HepG2 (cell line): ENCODE data around the gene PDZD8. TPM values are rescaled to one million over a fixed set of nuclear protein-coding genes. Genes with fewer than 3 reads are reported as not detected.
A peak's percentile ranks its signal among the peaks of the same experiment; 100 is the strongest.

ENCODE experiments used
- ATAC-seq: fragments of 200-7000 bp; cut with Tn5 transposase; 3 replicates; pipeline ENCODE4 v1.9.1; 2020; ENCODE audit warnings: mild to moderate bottlenecking, moderate library complexity
- BruUV-seq: library from RNA; stranded (reverse); fragments of 400-500 nt; replicated peaks from 2 replicates; lab custom pipeline; 2021; lab: Mats Ljungman, UMichigan
- CTCF ChIA-PET: fragments of 300-600 bp; formaldehyde crosslinking; extraction: SDS; loops from one replicate; lab custom pipeline; 2021; ENCODE audit warnings: low total read pairs, inconsistent platforms, low intra/inter-chr PET ratio; lab: Yijun Ruan, JAX
- POLR2A ChIA-PET: fragments of 350-600 bp; sonication (Branson Sonifier 250); formaldehyde crosslinking; loops from one replicate; lab custom pipeline; 2020; ENCODE audit warnings: antibody characterized with exemption, inconsistent platforms; lab: Yijun Ruan, JAX
- DNase-seq: peaks from one replicate; pipeline ENCODE4 v3.0.0-alpha.2; 2015; ENCODE audit warnings: low spot score
- FAIRE-seq: peaks from 3 replicates; lab custom pipeline; 2011; peaks lifted over from hg19 to GRCh38; lab: Jason Lieb, UNC
- H2AFZ ChIP-seq: one replicate; pipeline ENCODE4 v1.6.1; 2011; ENCODE audit warnings: low read length, inconsistent platforms
- H3K27ac ChIP-seq: fragments of 300-600 bp; 3 replicates; pipeline ENCODE4 v1.8.0; 2011; ENCODE audit warnings: mixed run types, mild to moderate bottlenecking, mixed read lengths, low read length, inconsistent platforms; ENCODE audit not compliant: insufficient read depth; ENCODE audit errors: extremely low read length
- H3K27me3 ChIP-seq, 2 experiments: fragments of 200-600 bp in 1 of 2; 2 replicates in 1 of 2; 3 replicates in 1 of 2; pipeline versions ENCODE4 v1.6.0 to v1.8.0; 2011; ENCODE audit warnings: low read length in 2 of 2, mild to moderate bottlenecking in 2 of 2, moderate library complexity in 2 of 2, inconsistent platforms in 1 of 2; ENCODE audit not compliant: insufficient read depth in 2 of 2, control insufficient read depth in 1 of 2
- H3K36me3 ChIP-seq, 2 experiments: fragments of 200-600 bp in 1 of 2; replicated peaks in 1 of 2; 2 replicates in 1 of 2; 3 replicates in 1 of 2; pipeline versions ENCODE4 v1.5.1 to v1.8.0; 2011; ENCODE audit warnings: low read length in 2 of 2, inconsistent platforms in 1 of 2; ENCODE audit not compliant: insufficient read depth in 2 of 2, control insufficient read depth in 1 of 2
- H3K4me1 ChIP-seq: 2 replicates; pipeline ENCODE4 v1.5.1; 2012; ENCODE audit warnings: low read length, inconsistent platforms; ENCODE audit not compliant: insufficient read depth
- H3K4me2 ChIP-seq: 2 replicates; pipeline ENCODE4 v1.6.0; 2011; ENCODE audit warnings: low read depth, low read length, inconsistent platforms
- H3K4me3 ChIP-seq, 3 experiments: fragments of 200-600 bp in 1 of 3; sonication (generic), shearing (Covaris generic) in 1 of 3; replicated peaks in 1 of 3; 2 replicates each; pipeline ENCODE4 v1.5.1; 2011 to 2016; ENCODE audit warnings: low read length in 3 of 3, inconsistent platforms in 2 of 3, low read depth in 2 of 3, mild to moderate bottlenecking in 2 of 3, control low read depth in 1 of 3, mixed read lengths in 1 of 3; ENCODE audit not compliant: insufficient read depth in 1 of 3
- H3K79me2 ChIP-seq: one replicate; pipeline ENCODE4 v1.6.1; 2011; ENCODE audit warnings: low read length, inconsistent platforms; ENCODE audit not compliant: insufficient read depth
- H3K9ac ChIP-seq: 2 replicates; pipeline ENCODE4 v1.6.0; 2011; ENCODE audit warnings: mild to moderate bottlenecking, low read depth, low read length, inconsistent platforms; ENCODE audit not compliant: insufficient read depth
- H3K9me3 ChIP-seq: 2 replicates; pipeline ENCODE4 v1.5.1; 2012; ENCODE audit warnings: mild to moderate bottlenecking, low read length
- H4K20me1 ChIP-seq: 2 replicates; pipeline ENCODE4 v1.6.0; 2011; ENCODE audit warnings: inconsistent platforms, mild to moderate bottlenecking, low read length, moderate library complexity; ENCODE audit not compliant: insufficient read depth
- ATF3 ChIP-seq: sonication (generic); formaldehyde crosslinking; IDR thresholded peaks from 2 replicates; pipeline ENCODE4 v1.4.0; 2020; ENCODE audit warnings: missing genetic modification reagents
- ATM ChIP-seq: fragments of 450-650 bp; IDR thresholded peaks from 2 replicates; pipeline ENCODE4 v1.7.1; 2017; ENCODE audit warnings: mild to moderate bottlenecking, borderline replicate concordance
- FOSL1 ChIP-seq: sonication (generic); formaldehyde crosslinking; IDR thresholded peaks from 2 replicates; pipeline ENCODE4 v1.9.0; 2021; ENCODE audit warnings: missing genetic modification reagents, borderline replicate concordance
- FOXA1 ChIP-seq, 2 experiments: fragments of 450-650 bp in 1 of 2; sonication (generic) in 1 of 2; formaldehyde crosslinking in 1 of 2; IDR thresholded peaks; 2 replicates each; pipeline versions ENCODE4 v1.4.0 to v1.6.1; 2016 to 2020; ENCODE audit warnings: missing genetic modification reagents in 1 of 2
- HDAC6 ChIP-seq: fragments of 200-600 bp; sonication (generic); IDR thresholded peaks from 2 replicates; pipeline ENCODE4 v1.7.0; 2017; ENCODE audit warnings: mild to moderate bottlenecking, antibody characterized with exemption, low read length, low read depth
- HNRNPK ChIP-seq: fragments of 200-400 bp; formaldehyde crosslinking; IDR thresholded peaks from 2 replicates; pipeline ENCODE4 v1.6.1; 2018; ENCODE audit warnings: low read length, low read depth, moderate library complexity, mild to moderate bottlenecking; ENCODE audit not compliant: poor library complexity, severe bottlenecking
- MXD1 ChIP-seq: sonication (generic); formaldehyde crosslinking; IDR thresholded peaks from 2 replicates; pipeline ENCODE4 v1.4.0; 2020; ENCODE audit warnings: mild to moderate bottlenecking, missing genetic modification reagents
- TRIM22 ChIP-seq: fragments of 450-650 bp; IDR thresholded peaks from 2 replicates; pipeline ENCODE4 v1.6.1; 2017
- ZKSCAN5 ChIP-seq: sonication (generic); formaldehyde crosslinking; IDR thresholded peaks from 2 replicates; pipeline ENCODE4 v1.5.1; 2020; ENCODE audit warnings: mild to moderate bottlenecking, missing genetic modification reagents
- ZNF678 ChIP-seq: sonication (generic); formaldehyde crosslinking; IDR thresholded peaks from 2 replicates; pipeline ENCODE4 v1.4.0; 2020; ENCODE audit warnings: mild to moderate bottlenecking, missing genetic modification reagents
- in situ Hi-C: cut with HindIII; loops from 2 replicates; pipeline ENCODE4 v1.10.0; 2017; ENCODE audit warnings: low pct_unique_long_range_greater_than_20kb; ENCODE audit not compliant: extremely low pct_ligation_motif_present
- intact Hi-C: fragments of 100-400 bp; cut with micrococcal nuclease; formaldehyde crosslinking; loops from one replicate; pipeline ENCODE4 v1.10.0; 2022; ENCODE audit not compliant: unreplicated experiment
- polyA plus RNA-seq, 8 experiments: library from polyadenylated mRNA; depleted of rRNA in 3 of 8; stranded (reverse) in 7 of 8; unstranded in 1 of 8; fragments of >200 nt; fragmentation: Illumina TruSeq in 4 of 8; extraction: Trizol in 4 of 8; gene quantifications; 2 replicates each; pipeline versions ENCODE4 v1.2.1 to v1.2.3, GENCODE V29; 2011 to 2016; ENCODE audit warnings: low read depth in 4 of 8, missing spikeins in 1 of 8, mixed read lengths in 1 of 8; ENCODE audit not compliant: insufficient read depth in 1 of 8
- total RNA-seq, 5 experiments: library from RNA; depleted of rRNA; stranded (reverse); fragments of >200 nt; fragmentation: Illumina TruSeq; extraction: Trizol; gene quantifications; 2 replicates each; pipeline ENCODE4 v1.2.3, GENCODE V29; 2016; ENCODE audit warnings: low read depth in 1 of 5

Gene PDZD8
- total and polyA plus RNA-seq, 2 of the 13 experiments (the other 11 are each of a cell fraction or from before 2014, with no cell fraction given) = 11.2 to 32.0 TPM

GRCh38 chr10:117228210-117228609, 147.0 kb downstream of the PDZD8 start:
- intact Hi-C loops = no loop called here

More at GRCh38 chr10:117228210-117228609, 147.0 kb downstream of the PDZD8 start:
- TF ChIP-seq ZNF678 (no peak), MXD1 (CRISPR knock-in tag) (no peak), ZKSCAN5 (CRISPR knock-in tag) (no peak), HDAC6 (no peak), ATF3 (CRISPR knock-in tag) (no peak), TRIM22 (0 out of 2 replicates have a peak, but pooled peaks have one; percentile 33), FOSL1 (CRISPR knock-in tag) (no peak), FOXA1 (IDR thresholded peaks at IDR 0.05) (0 out of 2 replicates have a peak, but pooled peaks have one; percentile 29), FOXA1 (CRISPR knock-in tag; IDR thresholded peaks at IDR 0.05) (no peak), ATM (0 out of 2 replicates have a peak, but pooled peaks have one; percentile 38), HNRNPK (peak; percentile 44)
- no peaks in the 10 kb centered on the region for H3K9me3 ChIP-seq
- FAIRE-seq (no peak), DNase-seq (no peak), ATAC-seq (no peak)
- H3K4me1 ChIP-seq = no peaks in the 10 kb centered on the region
- no peak overlapping the region for H2AFZ ChIP-seq
- H3K4me2 ChIP-seq = no peak overlapping the region
- no peaks in the 10 kb centered on the region for H3K79me2 ChIP-seq
- CTCF ChIA-PET = no interaction called here
- no TSS peak for BruUV-seq
- in situ Hi-C loops = loop anchor here (5.0 to 10.0 kb wide), 2 partner anchors 89 to 217 kb away; no protein-coding TSS in a partner anchor
- H3K9ac ChIP-seq = no peak overlapping the region
- no peaks in the 10 kb centered on the region for H4K20me1 ChIP-seq
- H3K27ac ChIP-seq = no peak overlapping the region
- peaks cover 0 to 8% of the 10 kb centered on the region in 2 experiments; a peak in 2 of 5 replicates for H3K27me3 ChIP-seq
- H3K4me3 ChIP-seq = no peak overlapping the region
- POLR2A ChIA-PET = no interaction called here
- H3K36me3 ChIP-seq = no peaks in the 10 kb centered on the region

Other genes with a start within 250 kb of the PDZD8 start
- not detected in 2 replicates for gene VAX1, start 237.2 kb downstream of the PDZD8 start, total RNA-seq (2016; rRNA removed; fragmentation: Illumina TruSeq; extraction: Trizol)
- gene VAX1, start 237.2 kb downstream of the PDZD8 start, polyA plus RNA-seq (2011; rRNA removed) = not detected in 2 replicates
- gene KCNK18, start 178.0 kb downstream of the PDZD8 start, total RNA-seq (2016; rRNA removed; fragmentation: Illumina TruSeq; extraction: Trizol) = not detected in 2 replicates
- gene KCNK18, start 178.0 kb downstream of the PDZD8 start, polyA plus RNA-seq (2011; rRNA removed) = not detected in 2 replicates
- not detected in 2 replicates for gene SLC18A2, start 134.3 kb downstream of the PDZD8 start, total RNA-seq (2016; rRNA removed; fragmentation: Illumina TruSeq; extraction: Trizol)
- gene SLC18A2, start 134.3 kb downstream of the PDZD8 start, polyA plus RNA-seq (2011; rRNA removed) = not detected in 2 replicates
- not detected in 2 replicates for gene EMX2, start 167.3 kb upstream of the PDZD8 start, total RNA-seq (2016; rRNA removed; fragmentation: Illumina TruSeq; extraction: Trizol)
- not detected in 2 replicates for gene EMX2, start 167.3 kb upstream of the PDZD8 start, polyA plus RNA-seq (2011; rRNA removed)